GM23338 (cell line): ENCODE results near the gene CARMIL1. TPM values are rescaled to one million over a fixed set of nuclear protein-coding genes. Genes with fewer than 3 reads are reported as not detected.

Experiments
- ATAC-seq: fragments of 200-7000 bp; cut with Tn5 transposase; 3 replicates; pipeline ENCODE4 v1.9.1; 2020
- DNase-seq: peaks from one replicate; pipeline ENCODE4 v3.0.0-alpha.2; 2015; ENCODE audit warnings: low spot score
- H2AFZ ChIP-seq: fragments of 200-600 bp; sonication (generic); 2 replicates; pipeline ENCODE4 v1.8.0; 2016; ENCODE audit warnings: antibody characterized with exemption, mild to moderate bottlenecking, moderate library complexity
- H3F3A ChIP-seq: fragments of 200-600 bp; sonication (generic); replicated peaks from 2 replicates; pipeline ENCODE4 v1.8.0; 2017; ENCODE audit warnings: antibody characterized with exemption, mixed run types, low read depth
- H3K27ac ChIP-seq: fragments of 200-600 bp; sonication (generic); 2 replicates; pipeline ENCODE4 v1.6.1; 2016; ENCODE audit warnings: low read depth
- H3K27me3 ChIP-seq: fragments of 200-600 bp; sonication (generic); 2 replicates; pipeline ENCODE4 v1.8.0; 2016; ENCODE audit warnings: mild to moderate bottlenecking, mixed run types, moderate library complexity; ENCODE audit not compliant: insufficient read depth
- H3K36me3 ChIP-seq: fragments of 200-600 bp; sonication (generic); 2 replicates; pipeline ENCODE4 v1.8.0; 2016; ENCODE audit warnings: mild to moderate bottlenecking; ENCODE audit not compliant: insufficient read depth
- H3K4me1 ChIP-seq: fragments of 200-600 bp; sonication (generic); 2 replicates; pipeline ENCODE4 v1.8.0; 2016; ENCODE audit warnings: mild to moderate bottlenecking, moderate library complexity; ENCODE audit not compliant: insufficient read depth
- H3K4me2 ChIP-seq: fragments of 200-600 bp; sonication (generic); 2 replicates; pipeline ENCODE4 v1.7.1; 2017; ENCODE audit warnings: mixed run types
- H3K4me3 ChIP-seq: fragments of 200-600 bp; sonication (generic); 2 replicates; pipeline ENCODE4 v1.6.1; 2016; ENCODE audit warnings: mixed run types
- H3K79me2 ChIP-seq: fragments of 200-600 bp; sonication (generic); replicated peaks from 2 replicates; pipeline ENCODE4 v1.8.0; 2017; ENCODE audit warnings: mild to moderate bottlenecking; ENCODE audit not compliant: insufficient read depth
- H3K9me2 ChIP-seq: fragments of 200-600 bp; sonication (generic); 2 replicates; pipeline ENCODE4 v1.8.0; 2017; ENCODE audit not compliant: insufficient read depth
- H4K20me1 ChIP-seq: fragments of 200-600 bp; sonication (generic); replicated peaks from 2 replicates; pipeline ENCODE4 v1.8.0; 2017; ENCODE audit warnings: mild to moderate bottlenecking; ENCODE audit not compliant: insufficient read depth
- H3K27ac Mint-ChIP-seq: 2 replicates; pipeline ENCODE4 v1.8.0; 2020; ENCODE audit warnings: inconsistent platforms, mild to moderate bottlenecking, moderate library complexity, mixed read lengths
- H3K27me3 Mint-ChIP-seq: 3 replicates; pipeline ENCODE4 v1.8.0; 2022; ENCODE audit warnings: low read depth, mild to moderate bottlenecking, moderate library complexity, mixed read lengths, inconsistent platforms; ENCODE audit not compliant: insufficient read depth, poor library complexity
- H3K36me3 Mint-ChIP-seq: 3 replicates; pipeline ENCODE4 v1.8.0; 2021; ENCODE audit warnings: low read depth, mild to moderate bottlenecking, inconsistent platforms, moderate library complexity, mixed read lengths
- H3K4me1 Mint-ChIP-seq: 3 replicates; pipeline ENCODE4 v1.8.0; 2020; ENCODE audit warnings: mild to moderate bottlenecking, inconsistent platforms, mixed read lengths
- H3K4me3 Mint-ChIP-seq: 3 replicates; pipeline ENCODE4 v1.8.0; 2021; ENCODE audit warnings: moderate library complexity, mild to moderate bottlenecking, inconsistent platforms, mixed read lengths
- H3K9me3 Mint-ChIP-seq: 3 replicates; pipeline ENCODE4 v1.8.0; 2020; ENCODE audit warnings: moderate library complexity, mild to moderate bottlenecking, inconsistent platforms, mixed read lengths
- CREB1 ChIP-seq: fragments of 250-450 bp; sonication (Bioruptor Pico); IDR thresholded peaks from 2 replicates; pipeline ENCODE4 v1.5.0; 2020; ENCODE audit warnings: low read depth, mild to moderate bottlenecking, moderate library complexity
- EZH2 ChIP-seq: fragments of 200-600 bp; sonication (generic); IDR thresholded peaks from one replicate; pipeline ENCODE4 v1.8.0; 2017; ENCODE audit warnings: antibody characterized with exemption, mild to moderate bottlenecking, low read depth; ENCODE audit not compliant: unreplicated experiment
- EZH2phosphoT487 ChIP-seq: fragments of 200-600 bp; sonication (generic); IDR thresholded peaks from one replicate; pipeline ENCODE4 v1.8.1; 2018; ENCODE audit warnings: antibody characterized with exemption; ENCODE audit not compliant: unreplicated experiment
- JUNB ChIP-seq: IDR thresholded peaks from one replicate; pipeline ENCODE4 v1.6.1; 2016; ENCODE audit warnings: antibody characterized with exemption; ENCODE audit not compliant: unreplicated experiment
- NANOG ChIP-seq: IDR thresholded peaks from 2 replicates; pipeline ENCODE4 v1.6.1; 2016; ENCODE audit warnings: antibody characterized with exemption, borderline replicate concordance
- POLR2AphosphoS5 ChIP-seq: IDR thresholded peaks from 2 replicates; pipeline ENCODE4 v1.6.1; 2016; ENCODE audit warnings: antibody characterized with exemption, low read depth
- STAT1 ChIP-seq: IDR thresholded peaks from one replicate; pipeline ENCODE4 v1.6.1; 2016; ENCODE audit warnings: antibody characterized with exemption; ENCODE audit not compliant: unreplicated experiment
- ZNF114 ChIP-seq: fragments of 250-450 bp; sonication (Bioruptor Pico); IDR thresholded peaks from 2 replicates; pipeline ENCODE4 v1.5.0; 2020; ENCODE audit warnings: mild to moderate bottlenecking, moderate library complexity
- ZNF331 ChIP-seq: fragments of 250-450 bp; sonication (Bioruptor Pico); IDR thresholded peaks from 2 replicates; pipeline ENCODE4 v1.5.0; 2020; ENCODE audit warnings: low read depth, mild to moderate bottlenecking, moderate library complexity
- long read RNA-seq: library from polyadenylated mRNA; unstranded; transcript quantifications from one replicate; pipeline ENCODE4 v2.0.0, GENCODE V29; 2020; ENCODE audit not compliant: unreplicated experiment
- polyA plus RNA-seq: library from polyadenylated mRNA; unstranded; fragments of >200 nt; fragmentation: Nextera tagmentation; extraction: Ambion mirVana; gene quantifications from 2 replicates; pipeline ENCODE4 v1.2.1, GENCODE V29; 2016
- total RNA-seq: library from RNA; depleted of rRNA; stranded (reverse); fragments of >200 nt; shearing (Covaris generic); gene quantifications from 2 replicates; pipeline ENCODE4 v1.2.3, GENCODE V29; 2014; rRNA removed
- TF ChIP-seq, protein P1 (sequence below): IDR thresholded peaks from one replicate; pipeline ENCODE4 v1.6.1; 2018; ENCODE audit warnings: antibody characterized with exemption; ENCODE audit not compliant: unreplicated experiment
- TF ChIP-seq, protein P2 (sequence below): IDR thresholded peaks from 2 replicates; pipeline ENCODE4 v1.6.1; 2016; ENCODE audit warnings: antibody characterized with exemption
- TF ChIP-seq, protein P3 (sequence below): fragments of 250-450 bp; sonication (Bioruptor Pico); IDR thresholded peaks from 2 replicates; pipeline ENCODE4 v1.5.0; 2020; ENCODE audit warnings: mild to moderate bottlenecking, moderate library complexity
- TF ChIP-seq, protein P4 (sequence below), 2 experiments: fragments of 200-600 bp in 1 of 2; sonication (generic) in 1 of 2; conservative IDR thresholded peaks; 2 replicates each; pipeline versions ENCODE4 v1.5.1 to v1.6.1; 2016 to 2017; ENCODE audit warnings: antibody characterized with exemption in 2 of 2, low read depth in 2 of 2, mild to moderate bottlenecking in 2 of 2, moderate library complexity in 1 of 2

The CARMIL1 gene
- total RNA-seq (38.2 and 43.2 TPM in 2 replicates), polyA plus RNA-seq (64.2 and 66.9 TPM in 2 replicates)
- long read RNA-seq, partial matches to known transcripts = 8 of 20 reads
- long read RNA-seq, other reads (novel, unspliced or antisense) = 12 of 20 reads

DNA sequence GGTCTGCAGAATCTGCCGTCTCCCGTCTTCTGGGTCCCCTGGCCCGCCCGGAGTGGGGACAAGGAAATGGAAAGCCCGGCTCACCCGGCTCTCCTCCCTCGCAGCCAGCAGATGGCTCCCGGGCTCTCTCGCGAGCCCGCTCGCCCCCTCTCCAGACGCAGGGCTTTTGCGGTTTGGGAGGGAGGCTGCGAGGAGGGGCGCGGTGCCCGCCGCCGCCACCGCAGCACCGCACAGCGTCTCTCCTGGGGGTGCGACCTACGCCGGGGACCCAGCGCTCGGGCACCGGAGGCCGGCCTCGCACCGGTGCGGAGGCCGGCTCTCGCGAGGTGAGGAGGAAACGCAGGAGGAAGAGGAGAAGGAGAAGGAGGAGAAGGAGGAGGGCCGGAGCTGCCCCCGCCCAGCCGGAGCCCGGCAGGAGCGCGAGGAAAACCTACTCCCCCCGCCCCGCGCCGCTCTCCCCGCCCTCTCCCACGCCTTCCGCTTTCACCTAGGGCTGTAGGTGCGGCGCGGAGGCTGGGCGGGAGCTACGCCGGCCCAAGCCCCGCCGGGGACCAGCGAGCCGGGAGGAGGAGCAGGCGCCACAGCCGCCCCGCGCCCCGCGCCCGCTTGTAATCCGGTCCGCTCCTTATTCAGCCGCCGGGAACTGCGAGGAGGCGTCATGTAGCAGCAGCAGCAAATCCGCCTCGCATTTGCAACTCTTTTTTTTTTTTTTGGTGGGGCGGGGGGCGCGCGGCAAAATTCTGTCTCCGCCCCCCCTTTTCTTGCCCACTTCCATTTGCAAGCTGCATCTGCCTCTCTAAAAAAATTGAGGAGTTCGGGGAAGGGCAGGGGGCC is at the start of gene CARMIL1:
TSS of gene CARMIL1 (plus strand) at position 461 of the 834 bp plus-strand sequence. CDS start 422 bp downstream, outside the sequence.
- Mint-ChIP-seq H3K4me3 (peak within 1 kb of the TSS; percentile 95), H3K27ac (peak within 1 kb of the TSS; percentile 94), H3K27me3 (peaks cover 15% of the 10 kb centered on the region), H3K4me1 (peaks cover 37% of the 10 kb centered on the region), H3K9me3 (no peaks in the 10 kb centered on the region), H3K36me3 (no peaks in the 10 kb centered on the region; the same call in 2 of the 3 replicates)
- Histone ChIP-seq H3K4me1 (peaks cover 28% of the 10 kb centered on the region), H2AFZ (peak within 1 kb of the TSS; percentile 97), H3K9me2 (no peaks in the 10 kb centered on the region), H3K4me2 (peak within 1 kb of the TSS; percentile 84), H4K20me1 (0 out of 2 replicates have a peak, but pooled peaks cover 5% of the 10 kb centered on the region), H3K27ac (peak within 1 kb of the TSS; percentile 93), H3K4me3 (peak within 1 kb of the TSS; percentile 92), H3K79me2 (peaks cover 42% of the 10 kb centered on the region), H3F3A (0 out of 2 replicates have a peak, but pooled peaks cover 6% of the 10 kb centered on the region), H3K27me3 (no peaks in the 10 kb centered on the region), H3K36me3 (no peaks in the 10 kb centered on the region)
- DNase-seq = peak; percentile 90
- TF ChIP-seq JUNB = no peak
- no peak for TF ChIP-seq ZNF114 (CRISPR knock-in tag)
- TF ChIP-seq STAT1 = no peak
- no peak for TF ChIP-seq NANOG
- no peak for TF ChIP-seq EZH2
- peak; percentile 35; the same call in 1 of the 2 replicates for TF ChIP-seq CREB1
- TF ChIP-seq, protein P1, sequence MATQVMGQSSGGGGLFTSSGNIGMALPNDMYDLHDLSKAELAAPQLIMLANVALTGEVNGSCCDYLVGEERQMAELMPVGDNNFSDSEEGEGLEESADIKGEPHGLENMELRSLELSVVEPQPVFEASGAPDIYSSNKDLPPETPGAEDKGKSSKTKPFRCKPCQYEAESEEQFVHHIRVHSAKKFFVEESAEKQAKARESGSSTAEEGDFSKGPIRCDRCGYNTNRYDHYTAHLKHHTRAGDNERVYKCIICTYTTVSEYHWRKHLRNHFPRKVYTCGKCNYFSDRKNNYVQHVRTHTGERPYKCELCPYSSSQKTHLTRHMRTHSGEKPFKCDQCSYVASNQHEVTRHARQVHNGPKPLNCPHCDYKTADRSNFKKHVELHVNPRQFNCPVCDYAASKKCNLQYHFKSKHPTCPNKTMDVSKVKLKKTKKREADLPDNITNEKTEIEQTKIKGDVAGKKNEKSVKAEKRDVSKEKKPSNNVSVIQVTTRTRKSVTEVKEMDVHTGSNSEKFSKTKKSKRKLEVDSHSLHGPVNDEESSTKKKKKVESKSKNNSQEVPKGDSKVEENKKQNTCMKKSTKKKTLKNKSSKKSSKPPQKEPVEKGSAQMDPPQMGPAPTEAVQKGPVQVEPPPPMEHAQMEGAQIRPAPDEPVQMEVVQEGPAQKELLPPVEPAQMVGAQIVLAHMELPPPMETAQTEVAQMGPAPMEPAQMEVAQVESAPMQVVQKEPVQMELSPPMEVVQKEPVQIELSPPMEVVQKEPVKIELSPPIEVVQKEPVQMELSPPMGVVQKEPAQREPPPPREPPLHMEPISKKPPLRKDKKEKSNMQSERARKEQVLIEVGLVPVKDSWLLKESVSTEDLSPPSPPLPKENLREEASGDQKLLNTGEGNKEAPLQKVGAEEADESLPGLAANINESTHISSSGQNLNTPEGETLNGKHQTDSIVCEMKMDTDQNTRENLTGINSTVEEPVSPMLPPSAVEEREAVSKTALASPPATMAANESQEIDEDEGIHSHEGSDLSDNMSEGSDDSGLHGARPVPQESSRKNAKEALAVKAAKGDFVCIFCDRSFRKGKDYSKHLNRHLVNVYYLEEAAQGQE = no peak
- TF ChIP-seq ZNF331 (CRISPR knock-in tag) = no peak
- TF ChIP-seq, protein P2, sequence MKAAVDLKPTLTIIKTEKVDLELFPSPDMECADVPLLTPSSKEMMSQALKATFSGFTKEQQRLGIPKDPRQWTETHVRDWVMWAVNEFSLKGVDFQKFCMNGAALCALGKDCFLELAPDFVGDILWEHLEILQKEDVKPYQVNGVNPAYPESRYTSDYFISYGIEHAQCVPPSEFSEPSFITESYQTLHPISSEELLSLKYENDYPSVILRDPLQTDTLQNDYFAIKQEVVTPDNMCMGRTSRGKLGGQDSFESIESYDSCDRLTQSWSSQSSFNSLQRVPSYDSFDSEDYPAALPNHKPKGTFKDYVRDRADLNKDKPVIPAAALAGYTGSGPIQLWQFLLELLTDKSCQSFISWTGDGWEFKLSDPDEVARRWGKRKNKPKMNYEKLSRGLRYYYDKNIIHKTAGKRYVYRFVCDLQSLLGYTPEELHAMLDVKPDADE = no peak
- TF ChIP-seq, protein P3, sequence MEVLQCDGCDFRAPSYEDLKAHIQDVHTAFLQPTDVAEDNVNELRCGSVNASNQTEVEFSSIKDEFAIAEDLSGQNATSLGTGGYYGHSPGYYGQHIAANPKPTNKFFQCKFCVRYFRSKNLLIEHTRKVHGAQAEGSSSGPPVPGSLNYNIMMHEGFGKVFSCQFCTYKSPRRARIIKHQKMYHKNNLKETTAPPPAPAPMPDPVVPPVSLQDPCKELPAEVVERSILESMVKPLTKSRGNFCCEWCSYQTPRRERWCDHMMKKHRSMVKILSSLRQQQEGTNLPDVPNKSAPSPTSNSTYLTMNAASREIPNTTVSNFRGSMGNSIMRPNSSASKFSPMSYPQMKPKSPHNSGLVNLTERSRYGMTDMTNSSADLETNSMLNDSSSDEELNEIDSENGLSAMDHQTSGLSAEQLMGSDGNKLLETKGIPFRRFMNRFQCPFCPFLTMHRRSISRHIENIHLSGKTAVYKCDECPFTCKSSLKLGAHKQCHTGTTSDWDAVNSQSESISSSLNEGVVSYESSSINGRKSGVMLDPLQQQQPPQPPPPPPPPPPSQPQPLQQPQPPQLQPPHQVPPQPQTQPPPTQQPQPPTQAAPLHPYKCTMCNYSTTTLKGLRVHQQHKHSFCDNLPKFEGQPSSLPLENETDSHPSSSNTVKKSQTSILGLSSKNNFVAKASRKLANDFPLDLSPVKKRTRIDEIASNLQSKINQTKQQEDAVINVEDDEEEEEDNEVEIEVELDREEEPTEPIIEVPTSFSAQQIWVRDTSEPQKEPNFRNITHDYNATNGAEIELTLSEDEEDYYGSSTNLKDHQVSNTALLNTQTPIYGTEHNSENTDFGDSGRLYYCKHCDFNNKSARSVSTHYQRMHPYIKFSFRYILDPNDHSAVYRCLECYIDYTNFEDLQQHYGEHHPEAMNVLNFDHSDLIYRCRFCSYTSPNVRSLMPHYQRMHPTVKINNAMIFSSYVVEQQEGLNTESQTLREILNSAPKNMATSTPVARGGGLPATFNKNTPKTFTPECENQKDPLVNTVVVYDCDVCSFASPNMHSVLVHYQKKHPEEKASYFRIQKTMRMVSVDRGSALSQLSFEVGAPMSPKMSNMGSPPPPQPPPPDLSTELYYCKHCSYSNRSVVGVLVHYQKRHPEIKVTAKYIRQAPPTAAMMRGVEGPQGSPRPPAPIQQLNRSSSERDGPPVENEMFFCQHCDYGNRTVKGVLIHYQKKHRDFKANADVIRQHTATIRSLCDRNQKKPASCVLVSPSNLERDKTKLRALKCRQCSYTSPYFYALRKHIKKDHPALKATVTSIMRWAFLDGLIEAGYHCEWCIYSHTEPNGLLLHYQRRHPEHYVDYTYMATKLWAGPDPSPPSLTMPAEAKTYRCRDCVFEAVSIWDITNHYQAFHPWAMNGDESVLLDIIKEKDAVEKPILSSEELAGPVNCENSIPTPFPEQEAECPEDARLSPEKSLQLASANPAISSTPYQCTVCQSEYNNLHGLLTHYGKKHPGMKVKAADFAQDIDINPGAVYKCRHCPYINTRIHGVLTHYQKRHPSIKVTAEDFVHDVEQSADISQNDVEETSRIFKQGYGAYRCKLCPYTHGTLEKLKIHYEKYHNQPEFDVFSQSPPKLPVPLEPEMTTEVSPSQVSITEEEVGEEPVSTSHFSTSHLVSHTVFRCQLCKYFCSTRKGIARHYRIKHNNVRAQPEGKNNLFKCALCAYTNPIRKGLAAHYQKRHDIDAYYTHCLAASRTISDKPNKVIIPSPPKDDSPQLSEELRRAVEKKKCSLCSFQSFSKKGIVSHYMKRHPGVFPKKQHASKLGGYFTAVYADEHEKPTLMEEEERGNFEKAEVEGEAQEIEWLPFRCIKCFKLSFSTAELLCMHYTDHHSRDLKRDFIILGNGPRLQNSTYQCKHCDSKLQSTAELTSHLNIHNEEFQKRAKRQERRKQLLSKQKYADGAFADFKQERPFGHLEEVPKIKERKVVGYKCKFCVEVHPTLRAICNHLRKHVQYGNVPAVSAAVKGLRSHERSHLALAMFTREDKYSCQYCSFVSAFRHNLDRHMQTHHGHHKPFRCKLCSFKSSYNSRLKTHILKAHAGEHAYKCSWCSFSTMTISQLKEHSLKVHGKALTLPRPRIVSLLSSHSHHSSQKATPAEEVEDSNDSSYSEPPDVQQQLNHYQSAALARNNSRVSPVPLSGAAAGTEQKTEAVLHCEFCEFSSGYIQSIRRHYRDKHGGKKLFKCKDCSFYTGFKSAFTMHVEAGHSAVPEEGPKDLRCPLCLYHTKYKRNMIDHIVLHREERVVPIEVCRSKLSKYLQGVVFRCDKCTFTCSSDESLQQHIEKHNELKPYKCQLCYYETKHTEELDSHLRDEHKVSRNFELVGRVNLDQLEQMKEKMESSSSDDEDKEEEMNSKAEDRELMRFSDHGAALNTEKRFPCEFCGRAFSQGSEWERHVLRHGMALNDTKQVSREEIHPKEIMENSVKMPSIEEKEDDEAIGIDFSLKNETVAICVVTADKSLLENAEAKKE (CRISPR knock-in tag) = 0 out of 2 replicates have a peak, but pooled peaks have one; percentile 39
- TF ChIP-seq, protein P4, sequence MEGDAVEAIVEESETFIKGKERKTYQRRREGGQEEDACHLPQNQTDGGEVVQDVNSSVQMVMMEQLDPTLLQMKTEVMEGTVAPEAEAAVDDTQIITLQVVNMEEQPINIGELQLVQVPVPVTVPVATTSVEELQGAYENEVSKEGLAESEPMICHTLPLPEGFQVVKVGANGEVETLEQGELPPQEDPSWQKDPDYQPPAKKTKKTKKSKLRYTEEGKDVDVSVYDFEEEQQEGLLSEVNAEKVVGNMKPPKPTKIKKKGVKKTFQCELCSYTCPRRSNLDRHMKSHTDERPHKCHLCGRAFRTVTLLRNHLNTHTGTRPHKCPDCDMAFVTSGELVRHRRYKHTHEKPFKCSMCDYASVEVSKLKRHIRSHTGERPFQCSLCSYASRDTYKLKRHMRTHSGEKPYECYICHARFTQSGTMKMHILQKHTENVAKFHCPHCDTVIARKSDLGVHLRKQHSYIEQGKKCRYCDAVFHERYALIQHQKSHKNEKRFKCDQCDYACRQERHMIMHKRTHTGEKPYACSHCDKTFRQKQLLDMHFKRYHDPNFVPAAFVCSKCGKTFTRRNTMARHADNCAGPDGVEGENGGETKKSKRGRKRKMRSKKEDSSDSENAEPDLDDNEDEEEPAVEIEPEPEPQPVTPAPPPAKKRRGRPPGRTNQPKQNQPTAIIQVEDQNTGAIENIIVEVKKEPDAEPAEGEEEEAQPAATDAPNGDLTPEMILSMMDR (conservative IDR thresholded peaks at IDR 0.05; ENCODE audit: low read depth in 2 of 2) = peak; percentile 56 to 76
- TF ChIP-seq EZH2phosphoT487 = no peak
- TF ChIP-seq POLR2AphosphoS5 = peak; percentile 65
- ATAC-seq = peak; percentile 80
